Measurements from ENCODE around the gene ERLIN1. TPM values are rescaled to one million over a fixed set of nuclear protein-coding genes. Genes with fewer than 3 reads are reported as not detected.

ERLIN1 gene
- total RNA-seq, 1 experiment from 2014 or later: 79.8 TPM

DNA sequence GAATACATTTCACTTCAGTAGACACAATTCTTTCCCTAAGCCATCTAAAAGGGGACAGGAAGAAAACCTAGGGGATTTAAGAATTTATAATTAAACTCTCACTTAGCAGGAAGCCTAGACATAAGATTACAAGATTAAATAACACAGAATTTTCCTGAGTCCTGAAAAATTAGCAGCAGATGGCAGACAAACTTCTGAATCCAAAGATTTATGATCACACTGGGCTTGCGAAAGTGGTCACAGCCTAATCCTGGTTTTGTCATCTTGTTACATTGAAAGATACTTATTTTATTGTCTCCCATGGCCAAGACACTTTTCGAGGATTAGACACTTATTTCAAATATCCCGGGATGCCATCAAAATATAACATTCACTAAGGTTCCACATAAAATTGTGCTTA lies 2.9 kb downstream of the ERLIN1 start:
- peaks cover 64% of the 10 kb centered on the region for H3K36me3 ChIP-seq (ENCODE audit: control insufficient read depth, insufficient read depth, low read length)
- CTCF ChIA-PET: no interaction called here
- POLR2A ChIA-PET: no interaction called here
- in situ Hi-C loops (cut with HindIII; ENCODE audit: low pct_unique_long_range_greater_than_20kb, low sequenced_read_pairs) (no loop called here), intact Hi-C loops (cut with micrococcal nuclease; ENCODE audit: unreplicated experiment) (loop anchor here (10.0 kb wide), 1 partner anchor 338 kb away; no protein-coding TSS in a partner anchor)
- peaks cover 27% of the 10 kb centered on the region for H3K4me1 ChIP-seq (ENCODE audit: control insufficient read depth, insufficient read depth, low read length)
- ATAC-seq: no peak
- H3K9me3 ChIP-seq (ENCODE audit: control insufficient read depth, insufficient read depth, low read depth, low read length): no peaks in the 10 kb centered on the region
- H3K27ac ChIP-seq (ENCODE audit: low read length): no peak overlapping the region; the same call in 1 of the 2 replicates
- no peak overlapping the region for H3K4me3 ChIP-seq (ENCODE audit: low read depth in 2 of 2, low read length in 2 of 2)
- TF ChIP-seq SIN3A (IDR thresholded peaks at IDR 0.05; ENCODE audit: borderline replicate concordance, insufficient read depth, low read depth, low read length) (no peak), POLR2AphosphoS5 (IDR thresholded peaks at IDR 0.05; ENCODE audit: low read depth, low read length) (no peak), TCF7L2 (IDR thresholded peaks at IDR 0.05; ENCODE audit: low read depth, low read length) (no peak)
- TF ChIP-seq, protein P1, sequence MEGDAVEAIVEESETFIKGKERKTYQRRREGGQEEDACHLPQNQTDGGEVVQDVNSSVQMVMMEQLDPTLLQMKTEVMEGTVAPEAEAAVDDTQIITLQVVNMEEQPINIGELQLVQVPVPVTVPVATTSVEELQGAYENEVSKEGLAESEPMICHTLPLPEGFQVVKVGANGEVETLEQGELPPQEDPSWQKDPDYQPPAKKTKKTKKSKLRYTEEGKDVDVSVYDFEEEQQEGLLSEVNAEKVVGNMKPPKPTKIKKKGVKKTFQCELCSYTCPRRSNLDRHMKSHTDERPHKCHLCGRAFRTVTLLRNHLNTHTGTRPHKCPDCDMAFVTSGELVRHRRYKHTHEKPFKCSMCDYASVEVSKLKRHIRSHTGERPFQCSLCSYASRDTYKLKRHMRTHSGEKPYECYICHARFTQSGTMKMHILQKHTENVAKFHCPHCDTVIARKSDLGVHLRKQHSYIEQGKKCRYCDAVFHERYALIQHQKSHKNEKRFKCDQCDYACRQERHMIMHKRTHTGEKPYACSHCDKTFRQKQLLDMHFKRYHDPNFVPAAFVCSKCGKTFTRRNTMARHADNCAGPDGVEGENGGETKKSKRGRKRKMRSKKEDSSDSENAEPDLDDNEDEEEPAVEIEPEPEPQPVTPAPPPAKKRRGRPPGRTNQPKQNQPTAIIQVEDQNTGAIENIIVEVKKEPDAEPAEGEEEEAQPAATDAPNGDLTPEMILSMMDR (IDR thresholded peaks at IDR 0.05): no peak
- TF ChIP-seq, protein P2, sequence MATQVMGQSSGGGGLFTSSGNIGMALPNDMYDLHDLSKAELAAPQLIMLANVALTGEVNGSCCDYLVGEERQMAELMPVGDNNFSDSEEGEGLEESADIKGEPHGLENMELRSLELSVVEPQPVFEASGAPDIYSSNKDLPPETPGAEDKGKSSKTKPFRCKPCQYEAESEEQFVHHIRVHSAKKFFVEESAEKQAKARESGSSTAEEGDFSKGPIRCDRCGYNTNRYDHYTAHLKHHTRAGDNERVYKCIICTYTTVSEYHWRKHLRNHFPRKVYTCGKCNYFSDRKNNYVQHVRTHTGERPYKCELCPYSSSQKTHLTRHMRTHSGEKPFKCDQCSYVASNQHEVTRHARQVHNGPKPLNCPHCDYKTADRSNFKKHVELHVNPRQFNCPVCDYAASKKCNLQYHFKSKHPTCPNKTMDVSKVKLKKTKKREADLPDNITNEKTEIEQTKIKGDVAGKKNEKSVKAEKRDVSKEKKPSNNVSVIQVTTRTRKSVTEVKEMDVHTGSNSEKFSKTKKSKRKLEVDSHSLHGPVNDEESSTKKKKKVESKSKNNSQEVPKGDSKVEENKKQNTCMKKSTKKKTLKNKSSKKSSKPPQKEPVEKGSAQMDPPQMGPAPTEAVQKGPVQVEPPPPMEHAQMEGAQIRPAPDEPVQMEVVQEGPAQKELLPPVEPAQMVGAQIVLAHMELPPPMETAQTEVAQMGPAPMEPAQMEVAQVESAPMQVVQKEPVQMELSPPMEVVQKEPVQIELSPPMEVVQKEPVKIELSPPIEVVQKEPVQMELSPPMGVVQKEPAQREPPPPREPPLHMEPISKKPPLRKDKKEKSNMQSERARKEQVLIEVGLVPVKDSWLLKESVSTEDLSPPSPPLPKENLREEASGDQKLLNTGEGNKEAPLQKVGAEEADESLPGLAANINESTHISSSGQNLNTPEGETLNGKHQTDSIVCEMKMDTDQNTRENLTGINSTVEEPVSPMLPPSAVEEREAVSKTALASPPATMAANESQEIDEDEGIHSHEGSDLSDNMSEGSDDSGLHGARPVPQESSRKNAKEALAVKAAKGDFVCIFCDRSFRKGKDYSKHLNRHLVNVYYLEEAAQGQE (IDR thresholded peaks at IDR 0.05; ENCODE audit: insufficient read depth in 1 of 2, low read depth in 2 of 2, low read length in 1 of 2): no peak
- no TSS peak for BruUV-seq (replicated peaks)
- DNase-seq (ENCODE audit: low read depth, low spot score): no peak
- no peaks in the 10 kb centered on the region for H3K27me3 ChIP-seq (ENCODE audit: control insufficient read depth, insufficient read depth, low read length)

DNA sequence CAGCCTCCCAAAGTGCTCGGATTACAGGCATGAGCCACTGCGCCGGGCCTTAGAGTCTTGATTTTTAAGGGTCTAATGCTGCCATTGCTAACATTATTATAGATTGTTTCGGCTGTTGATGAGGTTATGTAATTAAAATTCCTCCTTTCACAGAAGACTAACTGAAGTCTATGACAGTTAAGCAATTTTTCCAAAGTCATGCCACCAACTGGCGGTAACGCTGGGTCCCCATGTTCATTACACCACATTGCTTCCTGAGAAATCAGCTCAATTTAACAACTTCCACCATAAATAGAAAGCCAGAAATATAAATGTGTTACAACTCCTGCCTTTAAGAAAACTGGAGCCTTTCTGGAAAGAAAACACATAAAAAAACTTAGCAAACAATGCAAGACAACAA lies 3.5 kb downstream of the ERLIN1 start:
- ATAC-seq: no peak
- CTCF ChIA-PET: no interaction called here
- Histone ChIP-seq H3K27me3 (ENCODE audit: control insufficient read depth, insufficient read depth, low read length) (no peaks in the 10 kb centered on the region), H3K9me3 (ENCODE audit: control insufficient read depth, insufficient read depth, low read depth, low read length) (no peaks in the 10 kb centered on the region), H3K4me3 (ENCODE audit: low read depth in 2 of 2, low read length in 2 of 2) (no peak overlapping the region), H3K27ac (ENCODE audit: low read length) (no peak overlapping the region), H3K4me1 (ENCODE audit: control insufficient read depth, insufficient read depth, low read length) (peaks cover 24% of the 10 kb centered on the region), H3K36me3 (ENCODE audit: control insufficient read depth, insufficient read depth, low read length) (peaks cover 70% of the 10 kb centered on the region)
- in situ Hi-C loops (cut with HindIII; ENCODE audit: low pct_unique_long_range_greater_than_20kb, low sequenced_read_pairs): no loop called here
- TF ChIP-seq TCF7L2 (IDR thresholded peaks at IDR 0.05; ENCODE audit: low read depth, low read length) (no peak), POLR2AphosphoS5 (IDR thresholded peaks at IDR 0.05; ENCODE audit: low read depth, low read length) (no peak), SIN3A (IDR thresholded peaks at IDR 0.05; ENCODE audit: borderline replicate concordance, insufficient read depth, low read depth, low read length) (no peak)
- TF ChIP-seq, protein P1 (IDR thresholded peaks at IDR 0.05): no peak
- TF ChIP-seq, protein P2 (IDR thresholded peaks at IDR 0.05; ENCODE audit: insufficient read depth in 1 of 2, low read depth in 2 of 2, low read length in 1 of 2): no peak
- intact Hi-C loops (cut with micrococcal nuclease; ENCODE audit: unreplicated experiment): loop anchor here (10.0 kb wide), 1 partner anchor 337 kb away; no protein-coding TSS in a partner anchor
- no TSS peak for BruUV-seq (replicated peaks)
- DNase-seq (ENCODE audit: low read depth, low spot score): no peak
- POLR2A ChIA-PET: interaction anchor here (0.7 kb wide), 1 partner anchor 27 kb away, joined by 5 read pairs; no protein-coding TSS in a partner anchor
